Mammary epithelial cell (primary cell): ENCODE results near the gene MAP3K19.

Source experiments
- EZH2 ChIP-seq: IDR thresholded peaks from 2 replicates; pipeline ENCODE4 v1.6.1; 2012; ENCODE audit warnings: low read length, inconsistent platforms, borderline replicate concordance
- TF ChIP-seq, protein P1 (sequence below), 2 donors: IDR thresholded peaks in 1 of 2; conservative IDR thresholded peaks in 1 of 2; 2 replicates each; pipeline ENCODE4 v1.5.1; 2011 to 2012; ENCODE audit warnings: inconsistent platforms in 2 of 2, low read length in 2 of 2, mild to moderate bottlenecking in 2 of 2, control low read depth in 1 of 2, low read depth in 1 of 2; ENCODE audit not compliant: insufficient read depth in 1 of 2; ENCODE audit errors: extremely low read depth in 1 of 2

DNA sequence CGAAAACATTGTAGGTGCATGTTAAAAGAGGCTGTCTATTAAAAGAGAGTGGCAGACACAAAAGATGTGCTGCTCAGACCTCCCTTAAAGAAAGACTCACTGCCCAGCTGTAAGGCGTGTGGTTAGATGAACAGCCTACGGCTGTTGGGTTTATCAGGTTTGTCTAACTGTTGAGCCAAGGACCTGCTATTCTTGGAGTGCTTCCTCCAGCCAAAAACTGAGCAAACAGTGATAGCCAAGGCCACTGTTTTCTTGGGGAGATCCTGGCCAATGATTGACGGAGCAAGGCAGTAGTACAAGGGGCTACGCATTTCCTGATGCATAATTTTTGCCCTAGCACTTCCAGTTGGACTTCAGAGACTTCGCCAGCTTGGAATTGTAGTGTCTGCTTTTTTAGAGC is 3.4 kb upstream of the MAP3K19 start:
- TF ChIP-seq, protein P1, sequence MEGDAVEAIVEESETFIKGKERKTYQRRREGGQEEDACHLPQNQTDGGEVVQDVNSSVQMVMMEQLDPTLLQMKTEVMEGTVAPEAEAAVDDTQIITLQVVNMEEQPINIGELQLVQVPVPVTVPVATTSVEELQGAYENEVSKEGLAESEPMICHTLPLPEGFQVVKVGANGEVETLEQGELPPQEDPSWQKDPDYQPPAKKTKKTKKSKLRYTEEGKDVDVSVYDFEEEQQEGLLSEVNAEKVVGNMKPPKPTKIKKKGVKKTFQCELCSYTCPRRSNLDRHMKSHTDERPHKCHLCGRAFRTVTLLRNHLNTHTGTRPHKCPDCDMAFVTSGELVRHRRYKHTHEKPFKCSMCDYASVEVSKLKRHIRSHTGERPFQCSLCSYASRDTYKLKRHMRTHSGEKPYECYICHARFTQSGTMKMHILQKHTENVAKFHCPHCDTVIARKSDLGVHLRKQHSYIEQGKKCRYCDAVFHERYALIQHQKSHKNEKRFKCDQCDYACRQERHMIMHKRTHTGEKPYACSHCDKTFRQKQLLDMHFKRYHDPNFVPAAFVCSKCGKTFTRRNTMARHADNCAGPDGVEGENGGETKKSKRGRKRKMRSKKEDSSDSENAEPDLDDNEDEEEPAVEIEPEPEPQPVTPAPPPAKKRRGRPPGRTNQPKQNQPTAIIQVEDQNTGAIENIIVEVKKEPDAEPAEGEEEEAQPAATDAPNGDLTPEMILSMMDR (conservative IDR thresholded peaks at IDR 0.05 in 1 of 2, IDR thresholded peaks at IDR 0.05 in 1 of 2; ENCODE audit: extremely low read depth in 1 of 2, insufficient read depth in 1 of 2, low read depth in 1 of 2, low read length in 2 of 2): no peak
- TF ChIP-seq EZH2: no peak
